Nephron (organoid): ENCODE measurements around the gene SLC39A13.

Experiments used
- H3K27ac Mint-ChIP-seq, 3 experiments: 2 replicates each; pipeline ENCODE4 v1.8.0; 2020; ENCODE audit warnings: mixed read lengths in 3 of 3, mild to moderate bottlenecking in 2 of 3, moderate library complexity in 1 of 3
- H3K27me3 Mint-ChIP-seq: 2 replicates; pipeline ENCODE4 v1.8.0; 2021; ENCODE audit warnings: low read depth, mild to moderate bottlenecking, moderate library complexity, mixed read lengths
- H3K36me3 Mint-ChIP-seq: 2 replicates; pipeline ENCODE4 v1.8.0; 2020; ENCODE audit warnings: low read depth, mixed read lengths
- H3K4me1 Mint-ChIP-seq: 2 replicates; pipeline ENCODE4 v1.8.0; 2020; ENCODE audit warnings: mixed read lengths
- H3K4me3 Mint-ChIP-seq, 3 experiments: 2 replicates each; pipeline ENCODE4 v1.8.0; 2020; ENCODE audit warnings: mild to moderate bottlenecking in 3 of 3, mixed read lengths in 3 of 3, moderate library complexity in 2 of 3
- H3K9me3 Mint-ChIP-seq: 2 replicates; pipeline ENCODE4 v1.8.0; 2020; ENCODE audit warnings: mixed read lengths
- CTCF ChIP-seq, 3 experiments: fragments of 200-600 bp; sonication (generic); IDR thresholded peaks; one replicate each; pipeline ENCODE4 v1.5.0; 2021; ENCODE audit warnings: antibody characterized with exemption in 3 of 3; ENCODE audit not compliant: unreplicated experiment in 3 of 3

Gene SLC39A13

GRCh38 chr11:47438721-47439120 is 30.3 kb downstream of the SLC39A13 start:
- Mint-ChIP-seq H3K4me1 (peaks cover 18% of the 10 kb centered on the region), H3K36me3 (no peaks in the 10 kb centered on the region), H3K4me3 (no peak overlapping the region), H3K27me3 (peaks cover 4% of the 10 kb centered on the region), H3K9me3 (no peaks in the 10 kb centered on the region), H3K27ac (no peak overlapping the region)
- TF ChIP-seq CTCF (IDR thresholded peaks at IDR 0.05; ENCODE audit: unreplicated experiment in 3 of 3) = no peak

GRCh38 chr11:47440054-47440476 is 31.7 kb downstream of the SLC39A13 start:
- Mint-ChIP-seq H3K36me3 (no peaks in the 10 kb centered on the region), H3K27me3 (peaks cover 4% of the 10 kb centered on the region), H3K4me1 (peaks cover 10% of the 10 kb centered on the region), H3K4me3 (no peak overlapping the region), H3K9me3 (no peaks in the 10 kb centered on the region), H3K27ac (no peak overlapping the region)
- no peak for TF ChIP-seq CTCF (IDR thresholded peaks at IDR 0.05; ENCODE audit: unreplicated experiment in 3 of 3)

GRCh38 chr11:47441421-47441820 is 33.0 kb downstream of the SLC39A13 start:
- TF ChIP-seq CTCF (IDR thresholded peaks at IDR 0.05; ENCODE audit: unreplicated experiment in 3 of 3) = no peak
- H3K27me3 Mint-ChIP-seq = peaks cover 4% of the 10 kb centered on the region

GRCh38 chr11:47442514-47442913 is 34.1 kb downstream of the SLC39A13 start:
- no peaks in the 10 kb centered on the region for H3K36me3 Mint-ChIP-seq
- no peak overlapping the region for H3K4me3 Mint-ChIP-seq
- no peaks in the 10 kb centered on the region for H3K9me3 Mint-ChIP-seq
- peaks cover 4% of the 10 kb centered on the region for H3K27me3 Mint-ChIP-seq
- H3K4me1 Mint-ChIP-seq = peaks cover 19% of the 10 kb centered on the region
- no peak for TF ChIP-seq CTCF (IDR thresholded peaks at IDR 0.05; ENCODE audit: unreplicated experiment in 3 of 3)
- no peak overlapping the region for H3K27ac Mint-ChIP-seq

More at GRCh38 chr11:47441421-47441820, 33.0 kb downstream of the SLC39A13 start:
- Mint-ChIP-seq H3K36me3 (no peaks in the 10 kb centered on the region), H3K27ac (no peak overlapping the region), H3K4me1 (peaks cover 10% of the 10 kb centered on the region), H3K4me3 (no peak overlapping the region), H3K9me3 (no peaks in the 10 kb centered on the region)

GRCh38 chr11:47443028-47443700 is 34.8 kb downstream of the SLC39A13 start:
- Mint-ChIP-seq H3K27me3 (peaks cover 4% of the 10 kb centered on the region), H3K36me3 (no peaks in the 10 kb centered on the region), H3K4me3 (no peak overlapping the region), H3K9me3 (no peaks in the 10 kb centered on the region), H3K27ac (peak overlapping the region in 1 of 3 experiments; percentile 9), H3K4me1 (peaks cover 19% of the 10 kb centered on the region)
- TF ChIP-seq CTCF (IDR thresholded peaks at IDR 0.05; ENCODE audit: unreplicated experiment in 3 of 3) = peak in 1 of 3 experiments; percentile 11

GRCh38 chr11:47443817-47444216 is 35.4 kb downstream of the SLC39A13 start:
- no peak overlapping the region for H3K4me3 Mint-ChIP-seq
- peaks cover 4% of the 10 kb centered on the region for H3K27me3 Mint-ChIP-seq
- H3K36me3 Mint-ChIP-seq = no peaks in the 10 kb centered on the region
- H3K27ac Mint-ChIP-seq = peak overlapping the region in 1 of 3 experiments; percentile 9
- H3K9me3 Mint-ChIP-seq = no peaks in the 10 kb centered on the region
- H3K4me1 Mint-ChIP-seq = peaks cover 19% of the 10 kb centered on the region
- no peak for TF ChIP-seq CTCF (IDR thresholded peaks at IDR 0.05; ENCODE audit: unreplicated experiment in 3 of 3)
